ENCODE results near the gene RTN3. TPM values are rescaled to one million over a fixed set of nuclear protein-coding genes. Genes with fewer than 3 reads are reported as not detected.
"Not testable (repeated sequence)": the region's sequence is repeated elsewhere in the genome, so short reads cannot be mapped to it uniquely, and the experiment has no call there.

The RTN3 gene
- 100 to 1,000 TPM; 137 to 307 (median 193) TPM for total RNA-seq

DNA sequence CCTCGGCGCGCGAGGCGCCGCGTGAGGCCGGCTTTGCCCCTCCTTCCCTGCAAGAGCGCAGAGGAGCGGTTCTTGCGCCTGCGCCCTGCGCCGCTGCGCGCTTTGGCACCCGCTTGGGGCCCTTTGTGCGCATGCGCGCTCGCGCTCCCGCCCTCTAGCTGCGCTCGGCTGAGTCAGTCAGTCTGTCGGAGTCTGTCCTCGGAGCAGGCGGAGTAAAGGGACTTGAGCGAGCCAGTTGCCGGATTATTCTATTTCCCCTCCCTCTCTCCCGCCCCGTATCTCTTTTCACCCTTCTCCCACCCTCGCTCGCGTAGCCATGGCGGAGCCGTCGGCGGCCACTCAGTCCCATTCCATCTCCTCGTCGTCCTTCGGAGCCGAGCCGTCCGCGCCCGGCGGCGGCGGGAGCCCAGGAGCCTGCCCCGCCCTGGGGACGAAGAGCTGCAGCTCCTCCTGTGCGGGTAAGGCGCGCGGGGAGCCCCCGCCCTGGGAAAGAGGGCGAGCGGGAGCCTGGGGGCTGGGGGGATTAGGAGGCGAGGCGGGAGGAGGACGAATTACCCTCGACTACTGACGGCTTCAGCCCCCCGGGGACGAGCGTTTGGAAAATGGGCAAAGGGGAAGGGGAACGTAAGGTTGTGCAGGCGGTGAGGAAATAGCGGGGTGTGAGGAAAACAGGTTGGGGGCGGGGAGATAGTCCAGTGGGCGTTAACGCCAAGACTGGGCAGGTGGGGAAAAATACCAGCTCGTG lies at the start of gene RTN3:
TSS of gene RTN3 (plus strand) at position 180 of the 745 bp plus-strand sequence. CDS start at position 317, 137 bp downstream.
- peak; percentile 98 for ATAC-seq (ENCODE audit: low FRiP score)
- DNase-seq (ENCODE audit: low spot score) = peak; percentile 78
- no peak for TF ChIP-seq CTCF (IDR thresholded peaks at IDR 0.05)

DNA sequence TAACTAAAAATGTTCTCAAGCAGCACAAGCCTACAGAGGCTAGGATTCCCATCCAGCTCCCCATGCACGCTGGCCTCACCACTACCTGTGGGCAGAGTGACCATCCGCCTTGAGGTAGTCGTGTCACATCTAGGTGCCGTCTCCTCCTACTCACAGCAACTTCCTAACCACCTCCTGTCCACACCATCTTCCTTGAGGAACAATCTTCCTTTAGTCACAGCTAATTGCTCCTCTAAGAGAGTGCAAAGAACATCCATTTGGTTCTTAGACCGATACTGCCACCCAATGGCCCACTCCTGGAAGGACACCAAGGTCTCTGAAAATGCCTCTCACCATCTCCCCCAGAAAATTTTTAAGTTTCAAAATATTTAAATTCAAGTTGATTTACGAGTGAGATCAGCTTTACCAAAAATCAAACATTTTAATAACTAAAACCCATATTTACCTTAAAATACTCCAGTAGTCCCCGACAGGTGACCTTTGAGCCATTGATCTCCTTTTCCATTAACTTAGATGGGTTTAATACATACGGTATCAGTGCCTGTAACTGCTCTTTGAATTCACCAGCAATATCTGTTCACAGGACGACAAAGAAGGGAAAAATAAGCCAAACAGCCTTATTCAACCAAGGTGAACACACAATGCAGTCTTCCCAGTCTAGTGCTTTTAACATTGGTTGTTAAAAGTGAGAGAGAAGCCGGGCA lies 45.4 kb upstream of the RTN3 start:
- TF ChIP-seq CTCF (IDR thresholded peaks at IDR 0.05) = peak in 1 of 3 donors; percentile 35
- peak; percentile 85 for ATAC-seq (ENCODE audit: low FRiP score)
- DNase-seq (ENCODE audit: low spot score) = no peak

DNA sequence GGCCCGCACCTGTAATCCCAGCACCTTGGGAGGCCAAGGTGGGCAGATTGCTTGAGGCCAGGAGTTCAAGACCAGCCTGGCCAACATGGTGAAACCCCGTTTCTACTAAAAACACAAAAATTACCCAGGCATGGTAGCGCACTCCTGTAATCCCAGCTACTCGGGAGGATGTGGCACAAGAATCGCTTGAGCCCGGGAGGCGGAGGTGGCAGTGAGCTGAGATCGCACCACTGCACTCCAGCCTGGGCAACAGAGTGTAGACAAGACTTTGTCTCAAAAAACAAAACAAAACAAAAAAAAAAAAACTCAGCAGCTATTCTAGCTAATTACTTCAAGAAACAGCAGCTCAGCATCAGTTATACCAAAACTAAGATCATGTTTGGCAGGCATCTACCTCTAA lies 42.9 kb upstream of the RTN3 start:
- not testable (repeated sequence) for ATAC-seq (ENCODE audit: low FRiP score); DNase-seq (ENCODE audit: low spot score)

- no peak for TF ChIP-seq CTCF (IDR thresholded peaks at IDR 0.05)
- no peak for ATAC-seq (ENCODE audit: low FRiP score)
- DNase-seq (ENCODE audit: low spot score) = no peak
These were observed 42.0 kb upstream of the RTN3 start for GRCh38 chr11:63639199-63639832.

GRCh38 chr11:63641727-63642126 lies 39.6 kb upstream of the RTN3 start:
- ATAC-seq (ENCODE audit: low FRiP score) (no peak), DNase-seq (ENCODE audit: low spot score) (no peak)
- no peak for TF ChIP-seq CTCF (IDR thresholded peaks at IDR 0.05)

GRCh38 chr11:63643205-63643604 lies 38.1 kb upstream of the RTN3 start:
- no peak for TF ChIP-seq CTCF (IDR thresholded peaks at IDR 0.05)
- DNase-seq (ENCODE audit: low spot score) (no peak), ATAC-seq (ENCODE audit: low FRiP score) (no peak)

DNA sequence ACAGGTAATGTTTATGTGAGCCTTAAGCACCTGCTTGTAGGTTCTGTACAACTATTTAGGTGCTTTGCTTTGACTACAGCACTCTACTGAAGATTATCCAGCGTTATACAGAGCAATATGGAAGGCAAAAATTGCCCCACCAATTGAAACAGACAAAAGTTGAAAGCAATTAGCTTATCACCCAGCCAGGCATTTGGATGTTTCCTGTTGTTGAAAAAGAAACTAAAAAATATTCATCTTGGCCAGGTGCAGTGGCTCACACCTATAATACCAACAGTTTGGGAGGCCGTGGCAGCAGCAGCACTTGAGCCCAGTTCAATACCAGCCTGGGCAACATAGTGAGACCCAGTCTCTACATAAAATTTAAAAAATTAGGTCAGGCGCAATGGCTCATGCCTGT lies 28.6 kb upstream of the RTN3 start:
- DNase-seq (ENCODE audit: low spot score) (no peak), ATAC-seq (ENCODE audit: low FRiP score) (no peak)
- no peak for TF ChIP-seq CTCF (IDR thresholded peaks at IDR 0.05)

All from omental fat pad (tissue), 4 donors.